PC-9 (cell line): ENCODE results near the gene SPIB. TPM values are rescaled to one million over a fixed set of nuclear protein-coding genes. Genes with fewer than 3 reads are reported as not detected.

Source experiments
- BruUV-seq: library from RNA; stranded (reverse); fragments of 400-500 nt; replicated peaks from 2 replicates; lab custom pipeline; 2021; lab: Mats Ljungman, UMichigan
- CTCF ChIA-PET: fragments of 300-600 bp; sonication (Branson Sonifier 250); formaldehyde crosslinking; loops from one replicate; lab custom pipeline; 2022; ENCODE audit warnings: antibody characterized with exemption; lab: Charles Lee
- POLR2A ChIA-PET: fragments of 300-600 bp; sonication (Branson Sonifier 250); formaldehyde crosslinking; loops from one replicate; lab custom pipeline; 2022; ENCODE audit warnings: antibody characterized with exemption; ENCODE audit not compliant: unreplicated experiment; lab: Charles Lee
- DNase-seq, 2 experiments: peaks; one replicate each; pipeline versions ENCODE4 v3.0.0 to v3.0.0-alpha.2; 2015 to 2022; ENCODE audit warnings: mixed read lengths in 1 of 2
- H2AFZ ChIP-seq: fragments of 200-600 bp; sonication (generic); 2 replicates; pipeline ENCODE4 v1.8.1; 2017; ENCODE audit warnings: antibody characterized with exemption
- H3F3A ChIP-seq: fragments of 200-600 bp; sonication (generic); 2 replicates; pipeline ENCODE4 v1.8.1; 2017; ENCODE audit warnings: antibody characterized with exemption, mild to moderate bottlenecking, low read depth; ENCODE audit not compliant: insufficient read depth
- H3K27ac ChIP-seq: fragments of 200-600 bp; sonication (generic); 2 replicates; pipeline ENCODE4 v1.6.1; 2016; ENCODE audit warnings: mixed run types
- H3K27me3 ChIP-seq: fragments of 200-600 bp; sonication (generic); 2 replicates; pipeline ENCODE4 v1.6.1; 2016; ENCODE audit warnings: low read depth, mixed run types; ENCODE audit not compliant: insufficient read depth
- H3K36me3 ChIP-seq: fragments of 200-600 bp; sonication (generic); 2 replicates; pipeline ENCODE4 v1.6.1; 2016; ENCODE audit warnings: low read depth, mixed run types
- H3K4me1 ChIP-seq: fragments of 200-600 bp; sonication (generic); replicated peaks from 2 replicates; pipeline ENCODE4 v1.6.1; 2016; ENCODE audit warnings: mixed run types; ENCODE audit not compliant: insufficient read depth
- H3K4me2 ChIP-seq: fragments of 200-600 bp; sonication (generic); 2 replicates; pipeline ENCODE4 v1.6.1; 2017; ENCODE audit warnings: mixed run types
- H3K4me3 ChIP-seq: fragments of 200-600 bp; sonication (generic); 2 replicates; pipeline ENCODE4 v1.6.1; 2016; ENCODE audit warnings: mixed run types
- H3K79me2 ChIP-seq: fragments of 200-600 bp; sonication (generic); 2 replicates; pipeline ENCODE4 v1.6.1; 2017; ENCODE audit warnings: low read depth, mixed run types
- H3K9me2 ChIP-seq: fragments of 200-600 bp; sonication (generic); 2 replicates; pipeline ENCODE4 v1.8.1; 2017; ENCODE audit warnings: mild to moderate bottlenecking; ENCODE audit not compliant: insufficient read depth
- H3K9me3 ChIP-seq: fragments of 200-600 bp; sonication (generic); 2 replicates; pipeline ENCODE4 v1.8.1; 2016; ENCODE audit warnings: low read depth; ENCODE audit not compliant: insufficient read depth
- H4K20me1 ChIP-seq: fragments of 200-600 bp; sonication (generic); 2 replicates; pipeline ENCODE4 v1.8.1; 2017; ENCODE audit not compliant: insufficient read depth
- EZH2 ChIP-seq: fragments of 200-600 bp; sonication (generic); IDR thresholded peaks from 2 replicates; pipeline ENCODE4 v1.8.0; 2017; ENCODE audit warnings: antibody characterized with exemption, low read depth
- intact Hi-C: fragments of 100-400 bp; cut with micrococcal nuclease; formaldehyde crosslinking; loops from one replicate; pipeline ENCODE4 v1.10.0; 2022; ENCODE audit not compliant: unreplicated experiment
- total RNA-seq: library from RNA; stranded (reverse); gene quantifications from 2 replicates; pipeline ENCODE4 v1.2.3, GENCODE V29; 2021
- TF ChIP-seq, protein P1 (sequence below): fragments of 200-600 bp; sonication (generic); conservative IDR thresholded peaks from 2 replicates; pipeline ENCODE4 v1.6.1; 2017; ENCODE audit warnings: mixed run types, antibody characterized with exemption, mild to moderate bottlenecking, moderate library complexity

The SPIB gene
- total RNA-seq, 1 experiment from 2014 or later = not detected

DNA sequence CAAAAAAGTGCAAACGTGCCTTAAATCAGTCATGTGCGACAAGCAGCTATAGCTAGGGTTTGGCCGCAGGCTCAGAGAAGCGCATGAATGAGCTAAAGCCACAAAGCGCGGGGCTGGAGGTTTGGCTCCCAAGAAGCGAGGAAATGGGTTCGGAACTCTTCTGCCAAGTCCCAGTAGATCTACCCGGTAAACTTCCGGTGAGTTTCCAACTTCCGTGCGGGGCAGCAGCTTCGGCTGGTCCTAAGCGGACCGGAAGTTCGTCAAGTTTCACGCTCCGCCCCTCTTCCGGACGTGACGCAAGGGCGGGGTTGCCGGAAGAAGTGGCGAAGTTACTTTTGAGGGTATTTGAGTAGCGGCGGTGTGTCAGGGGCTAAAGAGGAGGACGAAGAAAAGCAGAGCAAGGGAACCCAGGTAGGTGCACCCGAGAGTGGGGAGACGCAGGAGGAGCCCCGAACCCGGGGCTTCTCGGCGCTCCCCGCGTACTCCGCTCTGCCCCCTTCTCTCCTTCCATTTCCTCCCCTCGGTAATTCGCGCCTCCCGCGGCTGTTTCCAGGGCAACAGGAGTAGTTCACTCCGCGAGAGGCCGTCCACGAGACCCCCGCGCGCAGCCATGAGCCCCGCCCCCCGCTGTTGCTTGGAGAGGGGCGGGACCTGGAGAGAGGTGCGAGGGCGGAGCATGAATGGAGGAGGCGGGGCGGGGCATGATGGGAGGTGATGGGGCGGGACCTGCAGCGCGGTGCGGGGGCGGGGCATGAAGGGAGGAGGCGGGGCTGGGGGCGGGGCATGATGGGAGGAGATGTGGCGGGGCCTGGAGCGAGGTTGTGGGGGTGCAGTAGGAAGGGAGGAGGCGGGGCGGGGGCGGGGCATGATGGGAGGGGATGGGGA is 42.3 kb upstream of the SPIB start, which contains the start of gene NR1H2:
Gene NR1H2 (plus strand): TSS at position 292 of the 885 bp plus-strand sequence. CDS start 1,149 bp downstream, outside the sequence.
- intact Hi-C loops = loop anchor here (1.0 to 2.0 kb wide), 2 partner anchors 8 to 134 kb away; partner anchors contain the start of genes JOSD2 and POLD1
- H3K4me1 ChIP-seq = 0 out of 2 replicates have a peak, but pooled peaks cover 6% of the 10 kb centered on the region
- peak; percentile 89 to 94 for DNase-seq
- H4K20me1 ChIP-seq = peaks cover 25% of the 10 kb centered on the region
- peaks cover 25% of the 10 kb centered on the region for H3K36me3 ChIP-seq
- TF ChIP-seq EZH2 = no peak
- TF ChIP-seq, protein P1, sequence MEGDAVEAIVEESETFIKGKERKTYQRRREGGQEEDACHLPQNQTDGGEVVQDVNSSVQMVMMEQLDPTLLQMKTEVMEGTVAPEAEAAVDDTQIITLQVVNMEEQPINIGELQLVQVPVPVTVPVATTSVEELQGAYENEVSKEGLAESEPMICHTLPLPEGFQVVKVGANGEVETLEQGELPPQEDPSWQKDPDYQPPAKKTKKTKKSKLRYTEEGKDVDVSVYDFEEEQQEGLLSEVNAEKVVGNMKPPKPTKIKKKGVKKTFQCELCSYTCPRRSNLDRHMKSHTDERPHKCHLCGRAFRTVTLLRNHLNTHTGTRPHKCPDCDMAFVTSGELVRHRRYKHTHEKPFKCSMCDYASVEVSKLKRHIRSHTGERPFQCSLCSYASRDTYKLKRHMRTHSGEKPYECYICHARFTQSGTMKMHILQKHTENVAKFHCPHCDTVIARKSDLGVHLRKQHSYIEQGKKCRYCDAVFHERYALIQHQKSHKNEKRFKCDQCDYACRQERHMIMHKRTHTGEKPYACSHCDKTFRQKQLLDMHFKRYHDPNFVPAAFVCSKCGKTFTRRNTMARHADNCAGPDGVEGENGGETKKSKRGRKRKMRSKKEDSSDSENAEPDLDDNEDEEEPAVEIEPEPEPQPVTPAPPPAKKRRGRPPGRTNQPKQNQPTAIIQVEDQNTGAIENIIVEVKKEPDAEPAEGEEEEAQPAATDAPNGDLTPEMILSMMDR = no peak
- peaks cover 12% of the 10 kb centered on the region for H3K79me2 ChIP-seq
- H3K9me2 ChIP-seq = no peaks in the 10 kb centered on the region
- H2AFZ ChIP-seq = peak within 1 kb of the TSS; percentile 89
- H3K4me3 ChIP-seq = peak within 1 kb of the TSS; percentile 99
- peaks cover 11% of the 10 kb centered on the region for H3F3A ChIP-seq
- ChIA-PET POLR2A (no interaction called here), CTCF (interaction anchor here (0.6 to 0.7 kb wide), 2 partner anchors 84 to 406 kb away, joined by 3 to 5 read pairs; no protein-coding TSS in a partner anchor)
- H3K9me3 ChIP-seq = no peaks in the 10 kb centered on the region
- H3K27ac ChIP-seq = peak within 1 kb of the TSS; percentile 98
- H3K4me2 ChIP-seq = peak within 1 kb of the TSS; percentile 78
- H3K27me3 ChIP-seq = no peaks in the 10 kb centered on the region
- BruUV-seq = TSS peak; percentile 82

DNA sequence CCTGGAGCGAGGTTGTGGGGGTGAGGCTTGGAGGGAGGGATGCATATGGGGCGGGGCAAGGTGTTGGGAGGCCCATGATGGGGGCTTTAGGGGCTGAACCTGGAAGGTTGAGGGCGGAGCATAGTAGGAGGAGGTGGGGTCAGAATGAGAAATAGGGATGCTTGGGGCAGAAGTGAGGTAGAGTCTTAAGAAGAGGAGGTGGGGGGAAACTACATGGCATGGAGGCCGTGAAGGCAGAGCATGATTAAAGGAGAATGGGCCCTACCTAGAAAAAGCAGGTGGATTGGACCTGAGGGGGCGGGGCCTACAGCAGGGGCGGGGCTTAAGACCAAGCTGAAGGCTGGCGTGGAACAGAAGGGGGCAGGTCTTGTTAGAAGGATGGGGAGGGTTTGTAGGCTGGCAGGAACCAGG is 41.7 kb upstream of the SPIB start:
- peaks cover 12% of the 10 kb centered on the region for H3K79me2 ChIP-seq
- peaks cover 25% of the 10 kb centered on the region for H4K20me1 ChIP-seq
- H3K4me2 ChIP-seq = peak overlapping the region; percentile 52
- no TSS peak for BruUV-seq
- H3K9me2 ChIP-seq = no peaks in the 10 kb centered on the region
- CTCF ChIA-PET = interaction anchor here (0.5 kb wide), 1 partner anchor 211 kb away, joined by 3 read pairs; no protein-coding TSS in a partner anchor
- no peak overlapping the region for H2AFZ ChIP-seq
- POLR2A ChIA-PET = no interaction called here
- 0 out of 2 replicates have a peak, but pooled peaks cover 6% of the 10 kb centered on the region for H3K4me1 ChIP-seq
- H3K27me3 ChIP-seq = no peaks in the 10 kb centered on the region
- TF ChIP-seq, protein P1 = no peak
- TF ChIP-seq EZH2 = no peak
- H3K27ac ChIP-seq = no peak overlapping the region
- H3K36me3 ChIP-seq = peaks cover 28% of the 10 kb centered on the region
- peak overlapping the region; percentile 42; the same call in 1 of the 2 replicates for H3K4me3 ChIP-seq
- H3K9me3 ChIP-seq = no peaks in the 10 kb centered on the region
- no peak for DNase-seq
- peaks cover 11% of the 10 kb centered on the region for H3F3A ChIP-seq
- intact Hi-C loops = loop anchor here (2.0 kb wide), 1 partner anchor 134 kb away; the partner anchor contains the start of gene JOSD2

DNA sequence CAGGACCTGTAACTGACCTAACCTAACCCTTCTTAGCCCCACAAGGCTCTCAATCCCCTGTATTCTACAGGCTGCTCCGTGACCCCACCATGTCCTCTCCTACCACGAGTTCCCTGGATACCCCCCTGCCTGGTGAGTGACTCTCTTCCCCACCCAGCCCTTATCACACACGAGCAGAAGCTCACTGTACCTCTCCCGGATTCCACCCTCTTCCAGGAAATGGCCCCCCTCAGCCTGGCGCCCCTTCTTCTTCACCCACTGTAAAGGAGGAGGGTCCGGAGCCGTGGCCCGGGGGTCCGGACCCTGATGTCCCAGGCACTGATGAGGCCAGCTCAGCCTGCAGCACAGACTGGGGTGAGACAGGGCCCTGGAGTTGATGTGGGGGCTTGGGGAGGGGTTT is 41.2 kb upstream of the SPIB start:
- TF ChIP-seq, protein P1 = no peak
- no peak for TF ChIP-seq EZH2
- no peak overlapping the region for H2AFZ ChIP-seq
- no peaks in the 10 kb centered on the region for H3K27me3 ChIP-seq
- ChIA-PET CTCF (interaction anchor here (0.5 kb wide), 1 partner anchor 211 kb away, joined by 3 read pairs; no protein-coding TSS in a partner anchor), POLR2A (no interaction called here)
- no peak for DNase-seq
- intact Hi-C loops = loop anchor here (2.0 kb wide), 1 partner anchor 133 kb away; the partner anchor contains the start of gene JOSD2
- H3K4me3 ChIP-seq = no peak overlapping the region
- no peaks in the 10 kb centered on the region for H3K9me3 ChIP-seq
- H3K4me1 ChIP-seq = 0 out of 2 replicates have a peak, but pooled peaks cover 6% of the 10 kb centered on the region
- no peak overlapping the region for H3K27ac ChIP-seq
- peaks cover 15% of the 10 kb centered on the region for H3F3A ChIP-seq
- H3K36me3 ChIP-seq = peaks cover 28% of the 10 kb centered on the region
- no peaks in the 10 kb centered on the region for H3K9me2 ChIP-seq
- BruUV-seq = no TSS peak
- H3K79me2 ChIP-seq = peaks cover 12% of the 10 kb centered on the region
- H3K4me2 ChIP-seq = peak overlapping the region; percentile 52
- H4K20me1 ChIP-seq = peaks cover 25% of the 10 kb centered on the region
